Dedifferentiated amniotic fluid mesenchymal stem cell (primary cell): Measurements from ENCODE around the gene MTPN.

Source experiments
- DNase-seq: peaks from one replicate; pipeline ENCODE4 v3.0.0-alpha.2; 2016; ENCODE audit errors: extremely low spot score

Gene MTPN

DNA sequence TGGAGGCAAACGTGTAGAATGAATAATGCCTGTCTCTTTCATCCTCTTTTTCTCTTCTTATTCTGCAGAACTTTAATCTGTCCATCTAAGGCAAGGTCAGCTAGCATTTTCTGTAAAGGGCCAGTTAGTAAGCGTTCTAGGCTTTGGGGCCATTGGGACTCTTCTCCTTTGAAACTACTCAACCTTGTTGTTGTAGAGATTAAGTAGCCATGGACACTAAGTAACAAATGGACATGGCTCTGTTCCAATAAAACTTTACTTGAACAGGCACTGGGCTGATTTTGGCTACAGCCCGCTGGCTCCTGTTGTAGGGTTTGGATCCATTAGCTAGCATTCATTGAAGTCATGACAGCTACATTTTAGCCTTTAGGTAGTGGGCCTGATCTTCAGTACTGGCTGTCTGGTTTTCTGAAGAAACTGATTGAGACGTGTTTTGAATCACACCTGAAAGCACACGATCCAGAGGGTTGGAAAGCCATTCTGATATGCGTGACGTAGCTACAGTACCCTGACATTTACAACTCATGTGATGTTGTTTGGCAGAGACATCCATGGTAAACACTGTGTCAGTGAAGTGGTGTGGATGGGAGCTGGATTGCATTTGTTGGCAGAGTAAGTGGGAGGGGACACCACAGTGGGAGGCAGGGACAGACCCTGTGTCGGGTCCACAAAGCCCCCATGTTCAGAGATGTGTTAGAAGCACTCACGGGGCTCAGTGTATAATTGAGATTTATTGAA is 92.5 kb downstream of the MTPN start:
- DNase-seq: no peak

DNA sequence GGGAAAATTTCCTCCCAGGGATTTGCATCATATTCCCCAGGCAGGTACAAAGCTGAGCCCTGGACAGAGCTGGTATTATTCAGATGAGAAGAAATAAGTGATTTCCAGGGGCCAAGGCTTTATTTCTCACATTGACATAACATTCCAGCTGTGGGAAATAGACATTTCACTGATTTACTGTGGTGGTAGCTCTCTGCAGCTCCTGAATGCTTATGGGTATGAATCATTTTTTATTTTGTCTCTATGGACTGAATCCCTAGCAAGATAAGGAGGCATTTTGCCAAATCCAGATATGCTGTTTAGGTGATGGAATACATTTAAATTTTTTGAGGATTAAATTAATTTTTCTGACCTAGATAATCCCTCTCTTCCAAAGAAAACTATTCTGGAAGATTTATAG is 97.9 kb downstream of the MTPN start:
- no peak for DNase-seq

DNA sequence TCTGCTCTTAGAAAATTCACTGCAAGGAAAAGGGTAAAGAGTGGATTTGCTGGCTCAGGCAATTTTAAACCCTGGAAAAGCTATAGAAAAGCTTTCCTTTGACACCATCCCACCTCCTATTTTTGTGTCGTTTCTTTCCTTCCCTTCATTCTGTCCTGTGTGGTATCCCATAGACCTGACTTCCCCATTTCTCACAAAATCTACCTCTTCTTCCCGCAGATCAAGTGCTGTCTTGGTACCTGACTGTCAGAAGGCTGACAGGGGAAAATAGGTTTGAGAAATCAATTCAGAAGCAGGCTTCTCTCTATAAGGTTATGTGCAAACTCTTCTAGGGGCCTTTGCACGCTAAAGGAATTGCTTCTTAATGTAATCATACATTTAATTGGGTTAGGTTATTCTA is 98.9 kb downstream of the MTPN start:
- DNase-seq: no peak

DNA sequence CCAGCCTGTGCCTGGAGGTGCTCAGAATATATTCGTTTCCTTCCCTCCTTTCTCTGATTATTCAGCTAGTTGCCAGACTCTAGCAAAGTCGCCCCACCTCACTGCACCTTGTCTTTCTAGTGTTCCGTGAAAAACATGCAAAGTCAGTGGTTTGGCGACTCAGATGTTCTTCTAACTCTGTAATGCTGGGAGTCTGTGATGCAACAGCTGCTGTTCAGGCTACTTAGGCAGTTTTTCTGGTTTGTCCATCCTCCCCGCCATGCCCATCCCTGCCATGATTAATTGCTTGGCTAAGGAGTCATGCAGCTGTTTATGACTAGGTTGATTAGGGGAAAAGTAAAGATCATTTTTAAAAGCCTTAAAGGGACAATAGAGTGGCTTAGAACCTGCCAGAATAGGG is 99.4 kb downstream of the MTPN start:
- no peak for DNase-seq
